A549 (cell line): ENCODE measurements around the gene KIAA0753. TPM values are rescaled to one million over a fixed set of nuclear protein-coding genes. Genes with fewer than 3 reads are reported as not detected.

ENCODE experiments used
- ATAC-seq, 2 experiments: fragments of 200-7000 bp in 1 of 2; fragments of >200 bp in 1 of 2; cut with Nextera tagmentation in 1 of 2; cut with Tn5 transposase in 1 of 2; 3 replicates each; pipeline versions ENCODE4 v1.8.0 to v1.9.1; 2018 to 2020; ENCODE audit warnings: mild to moderate bottlenecking in 1 of 2, moderate library complexity in 1 of 2
- CTCF ChIA-PET: fragments of 300-600 bp; sonication (Branson Sonifier 250); formaldehyde crosslinking; extraction: SDS; loops from one replicate; lab custom pipeline; 2021; ENCODE audit warnings: antibody characterized with exemption, inconsistent platforms; lab: Yijun Ruan, JAX
- POLR2A ChIA-PET: fragments of 350-600 bp; formaldehyde crosslinking; extraction: SDS; loops from one replicate; lab custom pipeline; 2021; ENCODE audit warnings: antibody characterized with exemption, inconsistent platforms; lab: Yijun Ruan, JAX
- DNase-seq, 2 experiments: peaks; one replicate each; pipeline versions ENCODE4 v3.0.0 to v3.0.0-alpha.2; 2011 to 2016; ENCODE audit warnings: low read depth in 1 of 2, low spot score in 1 of 2
- FAIRE-seq: peaks from 2 replicates; lab custom pipeline; 2011; peaks lifted over from hg19 to GRCh38; lab: Jason Lieb, UNC
- H3K27ac ChIP-seq, 2 experiments: fragments of >200 bp; sonication (Bioruptor Twin); formaldehyde crosslinking; 3 replicates each; pipeline ENCODE4 v1.5.1; 2016 to 2017
- H3K4me1 ChIP-seq: fragments of >200 bp; sonication (Bioruptor Twin); formaldehyde crosslinking; 3 replicates; pipeline ENCODE4 v1.6.1; 2016
- H3K4me2 ChIP-seq: fragments of >200 bp; sonication (Bioruptor Twin); formaldehyde crosslinking; 3 replicates; pipeline ENCODE4 v1.6.1; 2016
- H3K4me3 ChIP-seq: fragments of >200 bp; sonication (Bioruptor Twin); formaldehyde crosslinking; 3 replicates; pipeline ENCODE4 v1.5.1; 2016
- H3K9me3 ChIP-seq: fragments of >200 bp; sonication (Bioruptor Twin); formaldehyde crosslinking; 3 replicates; pipeline ENCODE4 v1.6.1; 2016
- BHLHE40 ChIP-seq: IDR thresholded peaks from 2 replicates; pipeline ENCODE4 v1.6.1; 2012; ENCODE audit warnings: low read depth, low read length, inconsistent platforms
- CBX2 ChIP-seq: fragments of 200-600 bp; sonication (generic); IDR thresholded peaks from 2 replicates; pipeline ENCODE4 v1.6.1; 2016; ENCODE audit warnings: low read depth, mild to moderate bottlenecking, borderline replicate concordance
- CEBPB ChIP-seq, 2 experiments: fragments of >200 bp in 1 of 2; sonication (Bioruptor Twin) in 1 of 2; formaldehyde crosslinking in 1 of 2; IDR thresholded peaks; 2 replicates each; pipeline ENCODE4 v1.6.1; 2012 to 2016
- CHD4 ChIP-seq: fragments of 200-600 bp; sonication (generic); IDR thresholded peaks from 2 replicates; pipeline ENCODE4 v1.6.1; 2016; ENCODE audit warnings: antibody characterized with exemption, mild to moderate bottlenecking, borderline replicate concordance
- CTCF ChIP-seq: fragments of >200 bp; sonication (Bioruptor Twin); formaldehyde crosslinking; IDR thresholded peaks from 3 replicates; pipeline ENCODE4 v1.5.1; 2016
- EHMT2 ChIP-seq: fragments of 200-600 bp; sonication (generic); IDR thresholded peaks from 2 replicates; pipeline ENCODE4 v1.6.1; 2016; ENCODE audit warnings: antibody characterized with exemption, low read depth, mild to moderate bottlenecking, moderate library complexity
- ESRRA ChIP-seq: fragments of 150-350 bp; IDR thresholded peaks from 2 replicates; pipeline ENCODE4 v1.6.1; 2014; ENCODE audit warnings: mild to moderate bottlenecking, low read length, borderline replicate concordance
- FOSB ChIP-seq: fragments of 250-450 bp; sonication (Bioruptor Pico); IDR thresholded peaks from 2 replicates; pipeline ENCODE4 v1.5.0; 2020; ENCODE audit warnings: mild to moderate bottlenecking, moderate library complexity
- FOSL2 ChIP-seq, 2 experiments: fragments of 450-650 bp in 1 of 2; fragments of >200 bp in 1 of 2; sonication (Bioruptor Twin) in 1 of 2; formaldehyde crosslinking; IDR thresholded peaks; 2 replicates each; pipeline versions ENCODE4 v1.5.0 to v1.6.1; 2016 to 2020; ENCODE audit warnings: mild to moderate bottlenecking in 1 of 2, moderate library complexity in 1 of 2
- HDAC2 ChIP-seq: fragments of 200-600 bp; sonication (generic); IDR thresholded peaks from 2 replicates; pipeline ENCODE4 v1.6.1; 2016
- HOXB5 ChIP-seq: fragments of 250-450 bp; sonication (Bioruptor Pico); IDR thresholded peaks from 2 replicates; pipeline ENCODE4 v1.5.0; 2020; ENCODE audit warnings: mild to moderate bottlenecking, moderate library complexity
- MAZ ChIP-seq: fragments of 150-350 bp; IDR thresholded peaks from 2 replicates; pipeline ENCODE4 v1.6.1; 2014; ENCODE audit warnings: antibody characterized with exemption, low read depth, low read length, borderline replicate concordance
- NFE2L2 ChIP-seq: fragments of 150-350 bp; conservative IDR thresholded peaks from 2 replicates; pipeline ENCODE4 v1.6.1; 2014; ENCODE audit warnings: low read length
- RNF2 ChIP-seq: fragments of 200-600 bp; sonication (generic); IDR thresholded peaks from 2 replicates; pipeline ENCODE4 v1.6.1; 2016; ENCODE audit warnings: low read depth, mild to moderate bottlenecking, antibody characterized with exemption, moderate library complexity, borderline replicate concordance
- SMC3 ChIP-seq: fragments of >200 bp; sonication (Bioruptor Twin); formaldehyde crosslinking; IDR thresholded peaks from 3 replicates; pipeline ENCODE4 v1.6.1; 2018; ENCODE audit warnings: inconsistent platforms
- SREBF2 ChIP-seq: fragments of 450-650 bp; IDR thresholded peaks from 2 replicates; pipeline ENCODE4 v1.6.1; 2014; ENCODE audit warnings: mild to moderate bottlenecking, moderate library complexity
- TFCP2L1 ChIP-seq: fragments of 250-450 bp; sonication (Bioruptor Pico); IDR thresholded peaks from 2 replicates; pipeline ENCODE4 v1.5.0; 2021; ENCODE audit warnings: mild to moderate bottlenecking
- USF2 ChIP-seq: fragments of 450-650 bp; IDR thresholded peaks from 2 replicates; pipeline ENCODE4 v1.6.1; 2014; ENCODE audit warnings: antibody characterized with exemption
- WGBS: methylation state at CpG from one replicate; pipeline ENCODE4 v1.1.6; 2017; ENCODE audit errors: missing lambda C conversion rate; 5-methylcytosine and 5-hydroxymethylcytosine counted together
- polyA plus RNA-seq, 4 experiments: library from polyadenylated mRNA; depleted of rRNA in 3 of 4; stranded (reverse); fragments of >200 nt; fragmentation: RNase III in 1 of 4; extraction: RNeasy Plus Mini Kit Qiagen cat#74134 plus additional on column Dnase treatment in 1 of 4; gene quantifications; 2 replicates in 3 of 4; 3 replicates in 1 of 4; pipeline ENCODE4 v1.2.3, GENCODE V29; 2011 to 2017
- TF ChIP-seq, protein P1 (sequence below): fragments of >200 bp; sonication (Bioruptor Twin); formaldehyde crosslinking; IDR thresholded peaks from 3 replicates; pipeline ENCODE4 v1.6.1; 2016
- TF ChIP-seq, protein P2 (sequence below): fragments of 250-450 bp; sonication (Bioruptor Pico); IDR thresholded peaks from 2 replicates; pipeline ENCODE4 v1.5.0; 2020; ENCODE audit warnings: low read depth, mild to moderate bottlenecking, moderate library complexity

KIAA0753 gene
- polyA plus RNA-seq, 2 of the 4 experiments (the other 2 are of a cell fraction): 13.6 to 15.2 TPM

DNA sequence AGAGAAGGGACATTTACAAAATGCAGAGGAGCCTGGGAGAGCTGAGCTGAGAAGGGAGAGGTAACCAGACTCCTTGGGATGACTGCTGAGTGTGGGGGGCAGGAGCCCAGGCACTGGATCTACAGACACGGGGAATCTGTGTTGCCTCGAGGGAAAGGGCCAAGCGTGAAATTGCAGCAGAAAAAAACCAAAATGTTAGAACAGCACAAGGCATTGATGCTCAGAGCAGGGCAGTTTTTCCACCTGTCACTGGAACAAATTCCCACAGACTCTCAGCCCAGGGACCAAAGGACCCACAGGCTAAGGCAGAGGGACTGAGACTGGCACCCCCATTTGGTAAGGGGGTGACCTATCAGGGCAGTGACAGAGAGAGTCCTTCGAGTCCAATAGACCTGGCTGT is 86.2 kb downstream of the KIAA0753 start:
- FAIRE-seq (no peak), DNase-seq (no peak)
- POLR2A ChIA-PET: no interaction called here
- H3K4me2 ChIP-seq: no peak overlapping the region
- peaks cover 20% of the 10 kb centered on the region; the same call in 2 of the 3 replicates for H3K4me1 ChIP-seq
- no peak overlapping the region for H3K27ac ChIP-seq
- no peak overlapping the region for H3K4me3 ChIP-seq
- no peaks in the 10 kb centered on the region for H3K9me3 ChIP-seq
- no peak for TF ChIP-seq EHMT2
- no peak for TF ChIP-seq CTCF
- no peak for TF ChIP-seq SMC3
- no peak for TF ChIP-seq CHD4
- TF ChIP-seq MAZ: no peak
- TF ChIP-seq USF2: no peak
- no peak for TF ChIP-seq HOXB5 (CRISPR knock-in tag)
- TF ChIP-seq FOSB (CRISPR knock-in tag): no peak
- TF ChIP-seq ESRRA: no peak
- TF ChIP-seq BHLHE40: no peak
- TF ChIP-seq FOSL2 (IDR thresholded peaks at IDR 0.05): no peak
- TF ChIP-seq FOSL2 (CRISPR knock-in tag; IDR thresholded peaks at IDR 0.05): no peak
- TF ChIP-seq, all 56 proteins: peak for 0
- no peak for ATAC-seq
- WGBS: 87% methylated on average over 4 of the region's 4 CpGs
- CTCF ChIA-PET: interaction anchor here (1.1 to 10.9 kb wide), 5 partner anchors 27 to 81 kb away, joined by 3 to 105 read pairs (median 4); no protein-coding TSS in a partner anchor

- Histone ChIP-seq H3K4me1 (peaks cover 20% of the 10 kb centered on the region; the same call in 2 of the 3 replicates), H3K27ac (peak overlapping the region in 1 of 2 experiments; percentile 47; a peak in 4 of 6 replicates), H3K4me2 (no peak overlapping the region), H3K4me3 (no peak overlapping the region)
- ATAC-seq (no peak), FAIRE-seq (no peak), DNase-seq (no peak)
- WGBS: 81% methylated on average over 11 of the region's 11 CpGs
- no peak for TF ChIP-seq CBX2
- TF ChIP-seq ESRRA: no peak
- no peak for TF ChIP-seq FOSL2 (IDR thresholded peaks at IDR 0.05)
- no peak for TF ChIP-seq FOSL2 (CRISPR knock-in tag; IDR thresholded peaks at IDR 0.05)
- TF ChIP-seq, protein P1, sequence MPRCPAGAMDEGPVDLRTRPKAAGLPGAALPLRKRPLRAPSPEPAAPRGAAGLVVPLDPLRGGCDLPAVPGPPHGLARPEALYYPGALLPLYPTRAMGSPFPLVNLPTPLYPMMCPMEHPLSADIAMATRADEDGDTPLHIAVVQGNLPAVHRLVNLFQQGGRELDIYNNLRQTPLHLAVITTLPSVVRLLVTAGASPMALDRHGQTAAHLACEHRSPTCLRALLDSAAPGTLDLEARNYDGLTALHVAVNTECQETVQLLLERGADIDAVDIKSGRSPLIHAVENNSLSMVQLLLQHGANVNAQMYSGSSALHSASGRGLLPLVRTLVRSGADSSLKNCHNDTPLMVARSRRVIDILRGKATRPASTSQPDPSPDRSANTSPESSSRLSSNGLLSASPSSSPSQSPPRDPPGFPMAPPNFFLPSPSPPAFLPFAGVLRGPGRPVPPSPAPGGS: no peak
- no peak for TF ChIP-seq CEBPB (IDR thresholded peaks at IDR 0.05)
- TF ChIP-seq HDAC2: no peak
- no peak for TF ChIP-seq TFCP2L1 (CRISPR knock-in tag)
- TF ChIP-seq SREBF2: no peak
- no peak for TF ChIP-seq RNF2
- no peak for TF ChIP-seq NFE2L2
- TF ChIP-seq, protein P2, sequence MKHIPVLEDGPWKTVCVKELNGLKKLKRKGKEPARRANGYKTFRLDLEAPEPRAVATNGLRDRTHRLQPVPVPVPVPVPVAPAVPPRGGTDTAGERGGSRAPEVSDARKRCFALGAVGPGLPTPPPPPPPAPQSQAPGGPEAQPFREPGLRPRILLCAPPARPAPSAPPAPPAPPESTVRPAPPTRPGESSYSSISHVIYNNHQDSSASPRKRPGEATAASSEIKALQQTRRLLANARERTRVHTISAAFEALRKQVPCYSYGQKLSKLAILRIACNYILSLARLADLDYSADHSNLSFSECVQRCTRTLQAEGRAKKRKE: no peak
- TF ChIP-seq, all 56 proteins: peak for 0
- CTCF ChIA-PET: interaction anchor here (0.5 to 10.9 kb wide), 4 partner anchors 10 to 642 kb away, joined by 3 to 105 read pairs (median 3); no protein-coding TSS in a partner anchor
- no peaks in the 10 kb centered on the region for H3K9me3 ChIP-seq
- POLR2A ChIA-PET: no interaction called here
Measured at GRCh38 chr17:6551869-6552531, 88.5 kb downstream of the KIAA0753 start.
